Activated gamma-delta T cell treated with anti-CD3 and anti-CD28 coated beads, Interleukin-2, amount 50 U/mL, for 16 hours (primary cell): ENCODE results near the gene KIAA1614.
"Not testable (repeated sequence)": the region's sequence is repeated elsewhere in the genome, so short reads cannot be mapped to it uniquely, and the experiment has no call there.

ENCODE experiments used
- DNase-seq: peaks from one replicate; pipeline ENCODE4 v3.0.0-alpha.2; 2020; ENCODE audit warnings: low read depth

The KIAA1614 gene

DNA sequence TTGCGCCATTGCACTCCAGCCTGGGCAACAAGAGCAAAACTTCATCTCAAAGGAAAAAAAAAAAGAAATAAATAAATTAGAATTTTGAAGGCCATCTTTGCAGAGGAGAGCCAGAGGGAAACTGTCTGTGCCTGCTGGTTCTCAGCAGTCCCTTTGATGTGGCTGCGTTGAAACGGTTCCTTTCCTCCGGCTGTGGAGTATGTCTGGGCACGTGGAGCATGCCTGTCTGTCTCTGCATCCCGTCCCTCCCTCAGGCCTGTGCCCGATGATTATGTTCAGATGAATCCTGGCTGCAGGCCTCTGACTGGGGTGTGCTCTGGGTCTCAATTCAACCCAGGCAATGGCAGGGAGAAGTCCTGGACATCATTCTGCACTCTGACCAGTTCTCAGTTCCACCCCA lies 33.4 kb downstream of the KIAA1614 start:
- no peak for DNase-seq

GRCh38 chr1:180946541-180947498 lies 34.1 kb downstream of the KIAA1614 start:
- DNase-seq, result no peak

DNA sequence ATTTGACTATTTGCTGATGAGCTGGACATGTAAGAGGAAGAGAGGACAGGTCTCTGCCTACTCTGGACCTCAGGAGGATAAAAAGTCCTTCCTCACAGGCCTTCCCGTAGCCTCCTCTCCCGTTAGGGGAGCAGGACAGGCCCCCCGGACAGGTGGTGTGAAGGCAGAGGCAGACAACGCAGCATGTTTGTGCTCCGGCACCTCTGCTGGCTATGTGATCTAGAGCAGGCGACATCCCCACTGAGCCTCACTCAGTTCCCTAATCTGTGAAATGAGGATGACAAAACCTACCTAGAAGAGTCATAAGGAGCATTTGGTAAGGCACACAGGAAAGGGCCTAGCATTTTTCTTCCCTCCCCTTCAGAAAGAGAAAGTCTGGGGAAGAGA lies 34.8 kb downstream of the KIAA1614 start:
- no peak for DNase-seq

GRCh38 chr1:180947901-180948640 lies 35.4 kb downstream of the KIAA1614 start:
- DNase-seq, result no peak

DNA sequence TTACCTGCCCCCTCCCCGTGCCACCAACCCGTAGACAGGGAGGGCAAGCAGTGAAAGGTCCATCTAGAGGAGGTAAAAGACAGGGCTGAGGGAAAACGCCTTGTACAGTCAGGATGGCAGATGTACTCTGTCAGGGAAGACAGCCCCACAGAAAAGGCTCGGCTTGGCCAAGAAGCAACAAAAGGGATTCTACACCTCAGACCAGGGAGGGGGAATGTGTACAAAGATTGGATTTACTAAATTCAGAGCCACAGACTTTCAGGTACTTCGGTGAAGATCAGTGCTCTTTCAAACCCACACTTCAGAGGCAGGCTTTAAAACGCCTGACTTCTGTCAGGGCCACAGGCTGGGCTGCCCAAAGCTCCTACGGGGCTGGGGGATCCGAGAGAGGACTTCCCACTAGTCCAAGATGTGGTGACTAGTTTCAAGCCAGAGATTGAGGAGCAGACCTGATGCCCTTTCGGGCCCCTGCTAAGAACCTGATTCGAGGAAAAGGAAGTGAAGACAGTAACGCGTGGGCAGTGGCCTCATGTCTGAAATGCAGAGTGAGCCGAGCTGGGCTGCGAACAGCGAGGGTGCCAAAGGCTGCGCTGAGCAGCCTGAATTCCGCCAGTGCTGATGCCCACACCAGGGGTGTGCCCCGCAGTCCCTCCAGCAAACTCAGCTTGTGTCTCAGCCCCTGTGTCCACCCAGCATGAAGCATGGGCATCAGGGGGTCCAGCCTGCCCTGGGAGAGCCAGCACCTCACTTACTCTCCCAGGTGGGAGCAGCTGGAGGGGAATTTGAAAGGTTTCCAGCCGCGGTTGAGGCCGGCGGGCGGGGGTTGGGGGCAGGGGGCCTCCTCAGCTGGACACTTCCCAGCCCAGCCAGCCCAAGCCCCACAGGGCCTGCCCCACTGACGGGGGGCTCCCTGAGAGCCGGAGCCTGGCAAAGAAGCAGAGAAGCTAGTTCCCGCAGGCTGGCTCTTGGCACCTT lies 36.2 kb downstream of the KIAA1614 start:
- DNase-seq, result no peak

DNA sequence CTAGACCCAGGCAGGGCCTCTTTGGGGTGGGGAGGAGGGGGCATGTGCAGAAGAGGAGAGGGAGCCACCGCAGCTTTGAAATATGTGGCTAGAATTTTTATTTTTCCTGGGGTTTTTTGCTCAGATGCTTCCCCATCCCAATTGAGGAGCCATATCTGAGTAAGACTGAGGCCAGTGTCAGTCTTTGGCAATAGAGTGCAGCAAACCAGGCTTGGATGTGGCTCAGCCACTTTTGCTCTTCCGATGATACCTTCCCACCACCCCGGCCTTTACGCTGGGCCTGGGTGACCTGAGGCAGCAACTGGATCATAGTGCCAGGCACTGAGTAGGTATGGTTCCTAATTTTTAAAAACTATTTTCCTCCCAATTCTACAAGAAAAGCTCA lies 36.9 kb downstream of the KIAA1614 start:
- no peak for DNase-seq

DNA sequence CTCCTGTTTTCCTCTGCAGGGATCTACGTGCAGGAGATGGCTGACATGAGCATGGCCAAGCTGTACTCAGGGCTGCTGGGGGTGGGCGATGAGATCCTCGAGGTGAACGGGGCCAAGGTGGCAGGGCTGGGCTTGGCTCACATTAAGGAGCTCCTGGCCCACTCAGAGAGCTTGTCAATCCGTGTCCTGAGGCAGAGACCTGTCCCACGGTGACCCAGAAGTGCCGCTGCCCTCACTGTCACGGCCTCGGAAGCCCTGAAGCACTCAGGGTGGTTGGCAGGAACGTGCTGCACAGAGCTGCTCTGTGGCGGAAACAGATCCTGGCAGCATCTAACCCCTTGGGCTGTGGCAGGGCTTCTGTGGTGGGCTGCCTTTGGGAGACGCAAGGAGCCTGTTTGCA lies 37.6 kb downstream of the KIAA1614 start:
- no peak for DNase-seq

DNA sequence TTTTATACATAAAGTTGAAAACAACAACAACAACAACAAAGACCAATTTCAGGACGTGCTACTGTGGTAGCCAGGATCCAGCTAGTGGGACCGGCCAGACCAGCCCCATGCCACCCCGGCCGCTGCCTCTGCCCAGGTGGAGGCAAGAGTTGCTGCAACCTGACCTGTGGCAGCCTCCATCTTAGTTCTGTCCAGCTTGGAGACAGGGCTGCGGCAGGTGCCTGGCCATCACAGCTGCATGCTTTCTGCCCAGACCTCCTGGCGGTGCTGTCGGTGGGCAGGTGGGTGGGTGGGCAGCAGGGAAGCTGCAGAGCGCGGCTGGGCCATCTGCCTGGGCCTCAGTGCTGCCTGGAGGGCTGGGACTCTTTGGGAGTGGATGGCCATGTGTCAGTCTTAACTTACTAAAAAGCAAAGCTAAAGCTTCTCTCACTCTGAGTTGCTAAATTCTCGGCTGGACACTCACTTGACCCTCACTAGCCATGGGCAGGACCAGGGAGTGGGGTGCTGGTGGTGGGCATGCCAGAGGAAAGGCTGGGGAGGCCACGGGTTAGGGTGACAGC lies 38.6 kb downstream of the KIAA1614 start:
- DNase-seq, result no peak

DNA sequence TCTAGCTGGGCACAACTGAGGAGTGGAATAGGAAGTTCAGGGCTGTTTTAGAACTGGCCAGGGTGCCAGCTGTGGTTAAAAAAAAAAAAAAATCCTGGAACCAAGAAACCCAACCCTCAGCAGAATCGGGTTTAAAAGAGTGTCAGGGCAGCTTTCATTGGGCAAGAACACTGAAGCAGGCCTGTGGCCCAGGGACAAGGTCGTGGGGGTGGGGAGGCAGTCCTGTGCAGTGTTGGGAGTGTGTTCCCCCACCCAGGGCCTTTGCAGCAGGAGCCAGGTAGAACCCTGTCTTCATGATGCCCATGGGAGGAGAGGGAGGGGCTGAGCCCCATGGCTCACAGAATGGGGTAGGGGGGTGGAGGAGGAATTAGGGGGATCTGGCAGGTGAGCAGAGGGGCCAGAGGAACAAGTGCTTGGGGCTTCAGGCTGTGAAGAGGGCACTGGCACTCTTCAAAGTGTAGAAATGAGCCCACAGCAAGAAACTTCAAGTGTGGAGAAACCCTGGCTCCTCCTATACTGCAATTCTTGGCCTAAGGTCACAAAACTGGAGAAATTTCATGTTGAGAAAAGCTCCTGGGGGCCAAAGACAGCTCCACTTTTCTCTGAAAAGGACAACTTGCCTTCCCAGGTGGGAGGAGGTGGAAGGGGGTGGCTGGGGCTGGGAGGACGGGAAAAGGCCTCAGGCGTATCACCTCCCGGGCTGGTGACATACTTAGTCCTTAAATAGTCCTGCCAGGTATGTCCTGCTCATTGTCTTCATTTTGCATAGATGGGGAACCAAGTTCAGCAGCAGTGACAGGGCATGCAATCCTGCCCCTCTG lies 39.3 kb downstream of the KIAA1614 start:
- DNase-seq, result no peak

DNA sequence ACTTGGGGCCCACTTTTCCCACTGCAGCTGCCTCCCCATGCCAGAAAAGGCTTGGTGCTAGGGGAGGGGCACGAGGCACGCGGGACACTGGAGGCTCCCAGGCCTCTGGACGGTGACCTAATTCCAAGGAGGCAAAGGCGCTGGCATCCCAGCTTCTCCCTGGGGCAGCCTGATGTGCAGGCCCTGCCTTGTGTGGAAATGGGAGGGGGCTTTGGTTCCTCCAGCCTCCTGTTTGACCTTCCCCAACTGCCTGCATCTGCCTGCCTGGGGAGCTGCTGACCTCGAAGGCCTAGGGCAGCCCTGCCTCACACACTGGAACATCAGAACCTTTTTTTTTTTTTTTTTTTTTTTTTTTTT lies 39.9 kb downstream of the KIAA1614 start:
- DNase-seq, result no peak

DNA sequence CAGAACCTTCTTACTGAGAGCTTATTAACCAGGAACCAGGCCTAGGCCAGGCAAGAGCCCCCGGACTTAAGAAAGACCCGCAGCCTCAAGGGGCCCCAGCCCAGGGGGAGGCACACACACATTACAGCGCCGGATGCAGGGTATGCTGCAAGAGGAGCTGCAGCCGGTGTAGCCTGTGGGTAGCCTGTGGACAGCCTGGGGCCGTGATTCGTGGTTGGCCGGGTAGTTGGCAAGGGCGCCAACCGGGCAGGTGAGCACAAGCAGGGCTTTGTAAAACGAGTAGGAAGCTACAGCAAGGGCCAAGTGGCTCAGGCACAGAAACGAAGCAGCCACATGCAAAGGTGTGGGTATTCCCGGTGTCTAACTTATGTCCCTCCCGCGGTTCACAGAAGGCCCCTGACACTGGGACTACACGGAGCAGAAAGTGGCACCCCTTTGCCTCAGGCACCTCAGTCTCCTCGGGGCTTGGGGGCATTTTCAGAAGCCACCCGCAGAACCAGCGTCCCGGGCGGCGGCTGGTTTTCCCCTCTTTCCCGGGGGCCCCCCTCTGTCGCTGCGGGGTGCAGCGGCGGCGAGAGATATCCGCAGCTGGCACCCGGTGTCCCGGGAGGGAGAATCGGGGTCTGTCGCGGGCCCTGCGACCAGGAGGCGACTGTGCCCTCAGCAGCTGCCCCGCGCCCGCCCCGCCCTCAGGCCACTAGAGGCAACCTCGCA lies 40.8 kb downstream of the KIAA1614 start:
- no peak for DNase-seq

DNA sequence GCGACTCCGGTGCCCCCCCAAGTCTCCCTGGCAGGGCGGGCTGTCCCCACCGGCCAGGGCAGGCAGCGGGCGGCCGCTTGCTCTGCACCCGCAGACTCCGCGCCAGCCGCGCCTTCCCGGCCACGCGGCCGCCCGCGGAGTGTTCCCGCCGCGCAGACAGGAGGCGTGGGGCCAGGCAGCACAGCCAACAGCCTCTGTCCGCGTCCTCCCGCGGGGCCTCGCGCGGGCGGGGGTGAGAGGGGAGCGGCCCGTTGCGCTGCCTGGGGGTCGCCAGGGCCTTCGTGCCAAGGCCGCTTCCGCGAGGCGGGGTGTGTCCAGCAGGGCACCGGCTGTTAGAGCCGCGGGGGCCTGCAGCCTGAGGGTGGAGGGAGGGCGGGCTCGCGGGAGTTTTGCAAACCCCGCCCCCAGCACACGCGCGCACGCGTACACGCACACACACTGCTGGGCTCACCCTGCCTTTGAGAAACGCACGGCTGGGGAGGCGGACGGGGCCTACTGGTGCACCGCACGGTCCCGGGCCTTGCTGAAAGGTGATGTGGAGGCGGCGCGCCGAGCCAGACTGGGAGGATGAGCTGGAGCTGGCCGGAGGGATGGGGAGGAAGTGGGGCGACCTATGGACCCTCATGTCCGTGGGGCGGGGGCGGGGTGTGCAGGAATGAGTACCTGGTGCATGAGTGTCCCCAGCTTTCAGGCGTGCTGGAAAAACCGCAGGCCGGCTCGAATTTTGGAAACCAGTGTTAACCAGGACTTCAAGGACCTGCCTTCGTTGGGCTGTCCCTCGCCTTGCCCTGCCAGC lies 41.5 kb downstream of the KIAA1614 start:
- DNase-seq, result peak; percentile 38

- DNase-seq, result no peak
Measured at GRCh38 chr1:180954801-180955165, 42.1 kb downstream of the KIAA1614 start.

GRCh38 chr1:180956028-180956640 lies 43.4 kb downstream of the KIAA1614 start:
- no peak for DNase-seq

DNA sequence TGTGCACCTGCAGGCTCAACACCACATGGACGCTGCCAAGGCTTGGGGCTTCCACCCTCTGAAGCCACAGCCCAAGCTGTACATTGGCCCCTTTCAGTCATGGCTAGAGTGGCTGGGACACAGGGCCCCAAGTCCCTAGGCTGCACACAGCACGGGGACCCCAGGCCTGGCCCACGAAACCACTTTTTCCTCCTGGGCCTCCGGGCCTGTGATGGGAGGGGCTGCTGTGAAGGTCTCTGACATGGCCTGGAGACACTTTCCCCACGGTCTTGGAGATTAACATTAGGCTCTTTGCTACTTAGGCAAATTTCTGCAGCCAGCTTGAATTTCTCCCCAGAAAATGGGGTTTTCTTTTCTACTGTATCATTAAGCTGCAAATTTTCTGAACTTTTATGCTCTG lies 46.9 kb downstream of the KIAA1614 start:
- not testable (repeated sequence) for DNase-seq

DNA sequence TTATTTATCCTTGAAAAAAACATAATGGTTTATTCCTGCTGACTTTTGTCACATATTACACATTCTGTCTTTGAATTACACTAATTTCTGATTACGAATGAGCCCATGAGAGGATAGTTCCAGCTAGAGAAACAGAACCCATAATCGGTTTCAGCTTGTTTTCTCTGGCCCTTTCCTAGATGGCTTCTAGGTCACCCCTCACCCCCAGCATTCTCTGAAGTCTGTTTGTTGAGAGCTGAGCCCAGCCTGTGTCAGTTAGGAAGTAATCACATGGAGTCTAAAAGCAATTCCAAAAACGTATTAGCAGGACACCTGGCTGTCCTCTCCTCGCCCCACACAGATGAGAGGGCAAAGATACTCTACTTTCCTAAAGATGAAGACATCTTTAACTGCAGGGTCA lies 48.9 kb downstream of the KIAA1614 start:
- no peak for DNase-seq

- no peak for DNase-seq
Measured at GRCh38 chr1:180962178-180962577, 49.5 kb downstream of the KIAA1614 start.

- no peak for DNase-seq
Measured at GRCh38 chr1:180964056-180964455, 51.4 kb downstream of the KIAA1614 start.

DNA sequence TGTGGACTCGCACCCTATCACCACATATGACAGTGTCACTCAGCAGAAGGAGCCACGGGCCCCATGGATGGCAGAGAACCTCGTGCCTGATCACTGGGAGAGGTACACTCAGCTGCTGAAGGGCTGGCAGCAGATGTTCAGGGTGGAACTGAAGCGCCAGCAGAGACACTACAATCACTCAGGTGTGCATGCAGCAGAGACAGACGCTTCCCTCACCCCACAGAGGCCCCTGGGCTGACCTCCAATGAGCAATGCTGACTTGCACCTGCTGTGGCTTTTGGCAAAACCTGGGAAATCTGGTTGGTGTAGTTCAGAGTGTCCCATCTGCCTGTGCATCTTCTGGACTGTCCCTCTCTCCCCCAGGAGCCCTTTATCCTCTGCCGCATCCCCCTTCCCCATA lies 51.9 kb downstream of the KIAA1614 start:
- no peak for DNase-seq
